Effector memory CD4-positive, alpha-beta T cell (primary cell): ENCODE measurements around the gene ENO3.
A peak's percentile ranks its signal among the peaks of the same experiment; 100 is the strongest.

Experiments used
- DNase-seq, 3 donors: peaks; one replicate each; pipeline ENCODE4 v3.0.0-alpha.2; 2020
- H3K27ac ChIP-seq: 2 replicates; pipeline ENCODE4 v1.7.0; 2013; ENCODE audit warnings: mild to moderate bottlenecking, low read length, moderate library complexity; ENCODE audit not compliant: insufficient read depth, poor library complexity, severe bottlenecking
- H3K27me3 ChIP-seq: replicated peaks from 2 replicates; pipeline ENCODE4 v1.7.0; 2013; ENCODE audit warnings: mild to moderate bottlenecking, low read length; ENCODE audit not compliant: insufficient read depth, control insufficient read depth, poor library complexity, severe bottlenecking
- H3K36me3 ChIP-seq: 2 replicates; pipeline ENCODE4 v1.7.0; 2013; ENCODE audit warnings: mild to moderate bottlenecking, low read length, moderate library complexity; ENCODE audit not compliant: control insufficient read depth, insufficient read depth
- H3K4me1 ChIP-seq: 2 replicates; pipeline ENCODE4 v1.7.0; 2013; ENCODE audit warnings: low read length, mild to moderate bottlenecking; ENCODE audit not compliant: control insufficient read depth, insufficient read depth, poor library complexity, severe bottlenecking
- H3K4me3 ChIP-seq: 2 replicates; pipeline ENCODE4 v1.7.0; 2013; ENCODE audit warnings: low read length, low read depth, mild to moderate bottlenecking; ENCODE audit not compliant: insufficient read depth, poor library complexity, severe bottlenecking
- H3K9me3 ChIP-seq: 2 replicates; pipeline ENCODE4 v1.7.0; 2013; ENCODE audit warnings: mild to moderate bottlenecking, low read length, moderate library complexity; ENCODE audit not compliant: control insufficient read depth

ENO3 gene

DNA sequence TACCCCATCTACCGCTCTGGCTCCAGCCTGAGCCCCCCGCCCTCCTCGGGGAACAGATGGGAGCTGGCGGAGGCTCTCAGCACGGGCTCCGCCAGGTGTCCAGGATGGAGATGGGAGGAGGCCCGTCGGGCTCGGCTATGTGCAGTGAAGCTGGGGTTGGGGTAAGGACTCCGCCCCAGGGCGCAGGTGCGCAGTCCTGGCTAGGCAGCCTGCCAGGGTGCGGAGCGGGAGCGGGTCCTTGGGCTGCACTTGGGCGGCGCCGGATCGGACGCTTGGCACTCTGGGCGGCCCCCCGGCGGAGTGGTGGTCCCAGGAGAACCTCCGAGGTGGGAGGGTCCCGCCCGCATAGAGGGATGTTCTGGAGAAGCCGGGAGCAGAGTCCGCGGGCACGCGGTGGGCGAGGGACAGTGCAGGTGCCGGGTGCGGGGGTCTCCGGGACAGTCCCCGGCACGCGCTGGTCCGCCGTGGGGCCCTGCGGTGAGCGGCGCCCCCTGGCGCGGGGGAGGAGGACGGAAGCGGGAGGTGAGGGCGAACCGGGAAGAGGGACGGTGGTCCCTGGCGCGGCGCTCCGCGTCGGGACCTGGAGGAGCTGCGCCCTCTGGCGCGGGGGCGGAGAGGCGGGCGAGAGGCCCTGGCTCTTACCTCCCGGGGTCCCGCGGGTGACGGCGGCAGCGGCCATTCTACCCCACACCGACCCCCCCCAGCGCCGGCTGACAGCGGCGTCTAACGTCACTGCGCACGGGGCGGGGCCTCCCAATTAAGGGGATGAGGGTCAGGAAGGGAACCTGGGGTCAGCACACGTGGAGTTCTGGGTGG is 36.2 kb downstream of the ENO3 start, which contains the start of gene CAMTA2:
Gene CAMTA2, minus strand, starts transcription at position 725 of the 816 bp plus-strand sequence. CDS start 1,453 bp downstream, outside the sequence.
- Histone ChIP-seq H3K4me1 (peaks cover 24% of the 10 kb centered on the region), H3K4me3 (peak within 1 kb of the TSS; percentile 100), H3K27me3 (no peaks in the 10 kb centered on the region), H3K9me3 (no peaks in the 10 kb centered on the region), H3K36me3 (peaks cover 8% of the 10 kb centered on the region), H3K27ac (peak within 1 kb of the TSS; percentile 94)
- peak; percentile 78 to 83 (median 81) for DNase-seq

- Histone ChIP-seq H3K9me3 (no peaks in the 10 kb centered on the region), H3K4me1 (peaks cover 24% of the 10 kb centered on the region), H3K4me3 (peak overlapping the region; percentile 100), H3K36me3 (no peaks in the 10 kb centered on the region), H3K27me3 (no peaks in the 10 kb centered on the region), H3K27ac (peak overlapping the region; percentile 94)
- no peak for DNase-seq
Measured at GRCh38 chr17:4987767-4988567, 37.0 kb downstream of the ENO3 start.

- no peaks in the 10 kb centered on the region for H3K36me3 ChIP-seq
- no peaks in the 10 kb centered on the region for H3K27me3 ChIP-seq
- H3K4me1 ChIP-seq: peaks cover 16% of the 10 kb centered on the region
- no peak overlapping the region for H3K27ac ChIP-seq
- no peaks in the 10 kb centered on the region for H3K9me3 ChIP-seq
- H3K4me3 ChIP-seq: no peak overlapping the region
- DNase-seq: no peak
Measured at GRCh38 chr17:4994081-4994595, 43.2 kb downstream of the ENO3 start.

GRCh38 chr17:4997302-4998026 is 46.5 kb downstream of the ENO3 start, which contains the start of the genes INCA1 and KIF1C:
Gene INCA1 (minus strand): TSS chr17:4997522. CDS start chr17:4994437, 3,085 bp downstream.
Gene KIF1C (plus strand): TSS chr17:4997950. CDS start chr17:5000247, 2,297 bp downstream.
- Histone ChIP-seq H3K36me3 (peaks cover 15% of the 10 kb centered on the region), H3K9me3 (no peaks in the 10 kb centered on the region), H3K4me1 (peaks cover 20% of the 10 kb centered on the region), H3K4me3 (peak within 1 kb of the TSS; percentile 80), H3K27ac (peak within 1 kb of the TSS; percentile 66), H3K27me3 (no peaks in the 10 kb centered on the region)
- peak; percentile 80 to 85 (median 81) for DNase-seq

DNA sequence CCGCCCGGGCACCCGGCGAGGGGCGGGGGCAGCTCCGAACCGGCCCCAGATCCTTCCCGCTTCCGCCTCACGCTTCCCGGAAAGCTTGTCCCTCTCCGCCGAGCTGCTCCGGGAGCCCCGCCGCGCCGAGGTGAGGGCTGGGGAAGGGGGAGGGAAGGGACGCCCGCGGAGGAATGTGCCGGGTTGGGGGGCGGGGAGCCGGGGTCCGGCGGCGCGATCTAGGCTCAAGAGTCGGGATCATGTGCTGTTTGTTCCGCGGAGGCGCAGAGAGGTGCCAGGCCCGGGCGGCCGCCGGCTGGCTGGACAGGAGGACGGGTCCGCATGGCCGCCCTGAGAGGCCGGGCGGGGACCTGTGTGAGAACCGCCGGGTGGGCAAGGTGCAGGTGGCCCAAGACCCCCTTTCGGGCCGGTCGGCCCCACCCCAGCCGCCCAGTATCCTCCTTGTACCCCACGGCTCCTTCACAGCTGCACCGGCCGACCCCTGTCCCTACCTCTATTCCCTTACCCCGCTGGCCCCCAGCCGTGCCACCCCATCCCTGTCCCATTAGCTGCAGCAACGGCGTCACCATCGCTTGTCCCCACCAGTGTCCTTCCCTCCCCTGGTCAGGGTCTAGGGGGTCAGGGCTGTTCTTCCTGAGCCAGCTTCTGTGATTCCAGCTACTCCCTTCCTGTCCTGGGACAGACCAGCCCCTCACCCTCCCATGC is 47.3 kb downstream of the ENO3 start:
- peak in 1 of 3 donors; percentile 11 for DNase-seq
- Histone ChIP-seq H3K4me1 (peaks cover 20% of the 10 kb centered on the region), H3K36me3 (peaks cover 15% of the 10 kb centered on the region), H3K4me3 (peak overlapping the region; percentile 80), H3K27me3 (no peaks in the 10 kb centered on the region), H3K9me3 (no peaks in the 10 kb centered on the region), H3K27ac (peak overlapping the region; percentile 66)

- peak overlapping the region; percentile 80 for H3K4me3 ChIP-seq
- H3K27ac ChIP-seq: peak overlapping the region; percentile 66
- H3K4me1 ChIP-seq: peaks cover 20% of the 10 kb centered on the region
- H3K9me3 ChIP-seq: no peaks in the 10 kb centered on the region
- DNase-seq: no peak
- peaks cover 22% of the 10 kb centered on the region for H3K36me3 ChIP-seq
- H3K27me3 ChIP-seq: no peaks in the 10 kb centered on the region
Measured at GRCh38 chr17:4998732-4999429, 48.0 kb downstream of the ENO3 start.

DNA sequence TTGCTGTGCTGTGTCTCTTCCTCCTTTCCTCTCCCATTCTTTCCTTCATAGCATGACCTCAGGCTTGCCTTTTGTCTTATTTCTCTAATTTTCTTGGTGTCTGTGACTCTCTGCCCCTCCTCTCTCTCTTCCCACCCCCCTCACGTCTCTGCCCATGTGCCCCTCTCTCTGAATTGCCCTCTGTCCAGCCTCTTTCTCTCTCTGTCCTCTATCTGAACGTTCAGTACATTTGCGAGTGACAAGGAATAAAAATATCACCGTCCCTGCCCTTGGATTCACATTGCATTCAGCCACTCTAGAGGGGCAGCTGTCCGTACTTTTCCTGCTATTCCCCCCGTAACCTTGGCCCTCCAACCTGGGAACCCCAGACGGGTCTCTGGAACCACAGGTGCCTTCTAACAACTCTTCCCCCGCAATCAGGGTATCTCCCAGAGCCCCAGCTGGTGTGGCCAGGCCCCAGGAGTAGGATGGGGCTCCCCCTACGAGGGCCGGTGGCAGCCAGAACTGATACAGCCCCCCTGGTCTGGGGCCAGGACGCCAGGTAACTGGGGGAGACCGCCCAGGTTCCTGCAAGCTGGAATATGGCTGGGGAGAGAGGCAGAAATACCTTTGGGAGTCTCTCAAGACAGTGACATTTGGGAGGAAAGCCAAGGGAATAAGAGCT is 48.6 kb downstream of the ENO3 start:
- H3K27me3 ChIP-seq: no peaks in the 10 kb centered on the region

GRCh38 chr17:5000237-5000639 is 49.3 kb downstream of the ENO3 start:
- DNase-seq: no peak
- H3K4me3 ChIP-seq: no peak overlapping the region
- no peaks in the 10 kb centered on the region for H3K9me3 ChIP-seq
- H3K27me3 ChIP-seq: no peaks in the 10 kb centered on the region
- peaks cover 34% of the 10 kb centered on the region for H3K36me3 ChIP-seq
- peaks cover 20% of the 10 kb centered on the region for H3K4me1 ChIP-seq
- H3K27ac ChIP-seq: no peak overlapping the region

More for the DNA sequence above, 48.6 kb downstream of the ENO3 start:
- H3K27ac ChIP-seq: peak overlapping the region; percentile 17
- DNase-seq: no peak
- H3K4me3 ChIP-seq: no peak overlapping the region
- no peaks in the 10 kb centered on the region for H3K9me3 ChIP-seq
- peaks cover 20% of the 10 kb centered on the region for H3K4me1 ChIP-seq
- H3K36me3 ChIP-seq: peaks cover 27% of the 10 kb centered on the region
